GM19324 (cell line): ENCODE measurements around the gene RHOG.
"Not testable (repeated sequence)": the region's sequence is repeated elsewhere in the genome, so short reads cannot be mapped to it uniquely, and the experiment has no call there.

ENCODE experiments used
- ATAC-seq: cut with Tn5 transposase; IDR thresholded peaks from one replicate; pipeline ENCODE4 v1.9.1; 2021; ENCODE audit warnings: mild to moderate bottlenecking, moderate library complexity; ENCODE audit not compliant: unreplicated experiment, low FRiP score

Gene RHOG

GRCh38 chr11:3840870-3841425 is at the start of gene RHOG:
RHOG (minus strand) TSS chr11:3840959; CDS start chr11:3828138, 12,821 bp downstream.
- peak; percentile 45 for ATAC-seq

- no peak for ATAC-seq
Measured at GRCh38 chr11:3890014-3890413, 49.3 kb upstream of the RHOG start.

GRCh38 chr11:3888876-3889275 is 48.1 kb upstream of the RHOG start:
- no peak for ATAC-seq

GRCh38 chr11:3886985-3887384 is 46.2 kb upstream of the RHOG start:
- ATAC-seq = no peak

- no peak for ATAC-seq
Measured at GRCh38 chr11:3885855-3886254, 45.1 kb upstream of the RHOG start.

- no peak for ATAC-seq
Measured at GRCh38 chr11:3882655-3883054, 41.9 kb upstream of the RHOG start.

DNA sequence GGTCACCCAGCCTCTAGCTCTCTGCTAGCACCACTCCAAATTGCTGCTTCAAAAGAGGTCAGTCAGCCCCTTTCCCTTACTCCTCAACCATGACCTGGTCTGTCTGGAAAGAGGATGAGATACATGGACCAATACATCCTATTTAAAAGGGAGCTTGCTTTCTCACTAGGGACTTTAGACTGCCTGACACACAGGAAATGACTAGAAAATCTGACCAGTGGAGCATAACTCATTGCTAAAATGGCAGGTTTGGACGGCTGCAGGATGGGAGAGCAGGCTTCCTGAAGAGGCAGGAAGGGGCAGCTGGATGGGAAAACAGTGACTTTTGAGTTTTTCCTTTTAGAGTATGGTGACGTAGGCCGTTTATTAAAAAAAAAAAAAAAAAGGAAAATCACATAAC is 40.0 kb upstream of the RHOG start:
- ATAC-seq = no peak

DNA sequence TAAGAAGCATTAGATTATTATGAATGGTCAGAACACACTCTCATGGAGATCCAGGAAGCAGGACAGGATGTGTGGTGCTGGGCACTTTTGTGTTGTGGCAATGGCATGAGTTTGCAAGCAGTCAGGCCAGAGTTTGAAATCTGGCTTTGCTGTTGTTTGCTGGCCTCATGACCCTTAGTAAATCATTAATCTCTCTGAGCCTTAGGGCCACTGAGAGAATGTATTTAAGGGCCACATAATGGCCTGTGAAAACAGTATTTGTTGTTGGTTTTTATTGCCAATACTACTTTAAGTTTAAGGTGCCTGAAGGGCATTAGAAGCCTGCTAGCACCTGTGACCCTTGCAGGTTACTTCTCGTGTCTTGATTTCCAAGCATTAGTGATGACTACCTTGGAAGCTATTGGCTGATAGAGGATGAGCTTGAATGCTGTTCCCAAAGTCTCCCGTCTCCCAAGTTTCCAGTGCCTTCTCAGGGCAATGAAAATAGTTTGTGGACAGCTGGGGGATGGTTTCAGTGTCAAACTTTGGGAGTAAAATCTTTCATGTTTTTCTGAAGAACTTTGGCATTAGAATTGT is 39.3 kb upstream of the RHOG start:
- peak; percentile 57 for ATAC-seq

DNA sequence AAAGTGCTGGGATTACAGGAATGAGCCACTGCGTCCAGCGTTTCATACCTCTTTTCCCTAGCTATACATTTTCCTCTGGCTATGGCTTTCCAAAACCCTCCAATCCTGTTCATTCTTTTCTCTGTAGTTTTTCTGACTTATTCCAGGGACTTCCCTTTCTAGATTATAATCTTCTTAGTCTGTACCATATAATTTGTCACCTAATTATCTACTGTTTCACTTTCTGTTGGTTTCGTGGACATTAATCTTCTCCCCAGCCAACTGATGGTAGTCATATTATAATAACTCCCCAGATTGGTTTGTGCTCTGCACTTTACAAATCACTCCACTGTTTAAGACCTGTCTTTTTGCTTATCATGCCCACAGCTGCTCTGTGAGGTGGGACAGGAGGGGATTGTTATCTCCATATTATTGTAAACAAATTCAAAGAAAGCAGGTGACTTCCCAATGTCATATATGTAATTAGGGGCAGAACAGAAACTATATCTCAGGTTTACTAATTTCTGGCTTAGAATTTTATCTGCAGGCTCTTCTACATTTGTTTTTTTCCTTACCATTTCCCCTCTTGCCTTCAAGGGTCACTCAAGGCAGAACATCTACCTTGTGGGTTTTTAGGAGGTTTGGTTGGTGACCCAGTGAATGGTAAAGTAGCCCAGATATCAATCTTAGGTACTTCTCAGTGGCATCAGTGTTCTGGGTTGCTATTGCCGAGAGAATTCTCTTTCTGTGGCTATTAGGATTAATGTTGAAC is 38.6 kb upstream of the RHOG start:
- ATAC-seq = peak; percentile 34

DNA sequence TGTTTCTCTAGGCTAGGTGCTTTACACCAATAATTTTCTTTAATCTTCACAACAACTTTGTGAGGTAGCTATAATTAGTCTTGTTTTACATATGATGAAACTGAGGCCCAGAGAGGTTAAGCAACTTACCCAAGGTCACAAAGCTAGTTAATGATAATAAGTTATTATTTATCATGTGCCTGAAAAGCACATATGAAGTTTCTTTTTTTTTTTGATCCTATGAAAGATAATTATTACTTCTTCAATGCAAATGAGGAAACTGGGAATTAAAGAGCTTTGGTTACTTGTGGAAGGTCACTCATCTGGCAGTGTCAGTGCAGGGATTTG is 37.5 kb upstream of the RHOG start:
- ATAC-seq = no peak

- ATAC-seq = no peak
Measured at GRCh38 chr11:3877364-3878257, 36.9 kb upstream of the RHOG start.

- no peak for ATAC-seq
Measured at GRCh38 chr11:3876613-3877012, 35.9 kb upstream of the RHOG start.

GRCh38 chr11:3873712-3874349 is 33.1 kb upstream of the RHOG start:
- ATAC-seq = no peak

GRCh38 chr11:3867209-3868091 is 26.7 kb upstream of the RHOG start:
- ATAC-seq = no peak

DNA sequence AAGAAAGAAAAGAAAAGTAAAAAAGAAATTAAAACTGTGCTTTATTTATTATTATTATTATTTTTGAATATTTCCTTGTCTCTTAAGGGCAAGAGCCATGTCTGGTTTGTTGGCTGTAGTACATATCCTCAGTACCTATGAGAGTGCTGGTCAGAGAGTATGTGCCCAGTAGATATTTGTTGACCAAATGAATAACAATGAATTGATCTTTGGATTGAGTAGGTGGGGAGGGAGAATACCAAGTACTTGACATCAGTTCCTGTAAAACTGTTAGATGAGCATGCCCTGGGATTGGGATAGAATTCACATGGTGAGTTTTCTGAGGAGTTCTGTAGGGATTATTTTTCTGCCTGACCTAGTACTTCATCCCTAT is 26.1 kb upstream of the RHOG start:
- no peak for ATAC-seq

DNA sequence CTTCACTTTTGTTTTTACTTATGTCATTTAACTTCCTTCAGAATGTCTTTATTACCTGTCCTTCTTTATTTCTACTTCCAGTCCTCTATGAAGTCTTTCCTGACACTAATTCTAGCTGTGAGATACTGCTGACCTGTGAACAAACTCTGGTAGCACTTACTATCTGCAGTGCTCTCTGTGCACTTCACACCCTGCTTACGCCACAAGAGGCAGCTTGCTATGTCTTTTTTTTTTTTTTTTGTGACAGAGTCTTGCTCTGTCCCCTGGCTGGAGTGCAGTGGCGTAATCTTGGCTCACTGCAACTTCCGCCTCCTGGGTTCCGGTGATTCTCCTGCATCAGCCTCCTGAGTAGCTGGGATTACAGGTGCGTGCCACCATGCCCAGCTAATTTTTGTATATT is 25.4 kb upstream of the RHOG start:
- ATAC-seq = no peak

DNA sequence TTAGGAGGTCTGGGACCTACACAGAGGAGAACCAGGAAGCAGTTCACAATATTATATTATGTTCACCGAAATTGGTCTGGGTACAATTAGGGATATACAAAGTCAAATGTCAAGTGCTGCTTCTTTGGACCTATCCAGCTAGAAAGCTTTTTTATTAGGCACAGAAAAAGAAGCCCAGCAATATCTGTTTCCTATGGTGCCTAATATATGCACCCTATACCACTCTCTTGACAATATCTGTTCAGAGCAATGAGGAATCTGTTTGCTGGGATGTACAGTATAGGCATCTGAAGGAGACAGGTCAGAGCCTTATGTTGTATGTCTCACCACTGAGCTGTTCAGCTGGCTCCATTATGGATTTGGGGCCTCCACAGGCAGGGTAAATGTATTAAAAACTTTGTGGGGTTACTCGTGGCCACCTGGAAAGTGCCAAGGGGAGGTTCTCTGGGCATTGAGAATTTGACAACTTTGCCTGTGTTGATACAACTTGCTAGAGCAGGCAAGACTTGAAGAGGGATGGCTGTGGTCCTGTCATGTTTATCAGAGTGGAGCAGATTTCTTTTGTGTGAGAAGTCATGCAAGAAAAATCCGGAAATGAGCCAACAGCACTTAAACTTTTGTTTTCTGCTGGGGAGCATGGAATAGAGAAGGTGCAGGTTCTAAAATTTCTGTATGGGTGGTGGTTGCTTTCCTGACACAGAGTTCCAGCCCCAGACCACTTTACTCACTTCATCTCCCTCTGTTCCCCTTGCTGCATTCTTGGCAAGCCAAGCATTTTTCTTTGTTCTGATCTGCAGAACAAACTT is 24.8 kb upstream of the RHOG start:
- ATAC-seq = no peak

- no peak for ATAC-seq
Measured at GRCh38 chr11:3861683-3862082, 20.9 kb upstream of the RHOG start.

GRCh38 chr11:3860898-3861393 is 20.2 kb upstream of the RHOG start:
- ATAC-seq = not testable (repeated sequence)
